HG02798 (cell line): ENCODE results near the gene GHR.

Source experiments
- ATAC-seq: cut with Tn5 transposase; IDR thresholded peaks from one replicate; pipeline ENCODE4 v1.9.1; 2021; ENCODE audit warnings: mild to moderate bottlenecking; ENCODE audit not compliant: unreplicated experiment, poor library complexity

Gene GHR

GRCh38 chr5:42595597-42595996 lies 172.4 kb downstream of the GHR start:
- ATAC-seq: no peak

DNA sequence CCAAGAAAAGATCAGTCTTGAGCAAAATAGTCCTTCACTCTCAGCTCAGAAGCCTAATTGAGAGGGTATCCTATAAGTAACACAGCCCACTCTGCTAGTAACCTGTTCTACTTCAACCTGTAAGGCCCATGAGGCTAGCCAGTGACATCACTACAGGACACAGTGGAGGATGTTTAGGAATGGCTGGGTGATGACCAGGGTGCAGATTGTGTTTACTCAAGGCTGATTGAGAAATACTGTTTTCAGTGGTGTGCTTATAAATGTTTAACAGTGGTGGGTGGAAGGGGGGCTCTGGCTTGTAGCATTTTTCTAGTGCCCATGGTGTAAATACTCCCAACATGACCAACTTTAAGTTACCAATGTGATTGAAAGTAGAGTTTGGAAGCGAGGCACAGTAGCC lies 173.6 kb downstream of the GHR start:
- no peak for ATAC-seq

GRCh38 chr5:42597318-42597937 lies 174.2 kb downstream of the GHR start:
- no peak for ATAC-seq

GRCh38 chr5:42598311-42598710 lies 175.1 kb downstream of the GHR start:
- no peak for ATAC-seq

GRCh38 chr5:42599106-42599505 lies 175.9 kb downstream of the GHR start:
- ATAC-seq: no peak

- no peak for ATAC-seq
Observed at GRCh38 chr5:42600441-42600840, 177.2 kb downstream of the GHR start.

GRCh38 chr5:42604171-42604711 lies 181.0 kb downstream of the GHR start:
- ATAC-seq: no peak

GRCh38 chr5:42605490-42605889 lies 182.3 kb downstream of the GHR start:
- ATAC-seq: no peak

DNA sequence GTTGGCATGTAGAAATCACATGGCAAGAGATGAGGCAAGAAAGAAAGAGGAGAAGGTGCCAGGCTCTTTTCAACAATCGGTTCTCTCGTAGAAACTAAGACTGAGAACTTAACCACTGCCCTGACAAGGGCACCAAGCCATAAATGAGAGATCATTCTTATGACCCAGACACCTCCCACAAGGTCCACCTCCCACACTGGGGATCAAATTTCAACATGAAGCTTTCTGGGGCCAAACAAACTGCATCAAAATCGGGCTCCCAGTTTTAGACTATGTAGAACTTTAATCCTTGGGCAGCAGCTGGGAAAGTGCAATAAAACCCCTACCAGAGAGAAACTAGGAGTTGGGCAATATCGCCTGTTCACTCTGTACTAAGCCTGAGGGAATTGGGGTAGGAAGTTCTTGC lies 183.2 kb downstream of the GHR start:
- no peak for ATAC-seq

GRCh38 chr5:42611437-42611836 lies 188.2 kb downstream of the GHR start:
- no peak for ATAC-seq

DNA sequence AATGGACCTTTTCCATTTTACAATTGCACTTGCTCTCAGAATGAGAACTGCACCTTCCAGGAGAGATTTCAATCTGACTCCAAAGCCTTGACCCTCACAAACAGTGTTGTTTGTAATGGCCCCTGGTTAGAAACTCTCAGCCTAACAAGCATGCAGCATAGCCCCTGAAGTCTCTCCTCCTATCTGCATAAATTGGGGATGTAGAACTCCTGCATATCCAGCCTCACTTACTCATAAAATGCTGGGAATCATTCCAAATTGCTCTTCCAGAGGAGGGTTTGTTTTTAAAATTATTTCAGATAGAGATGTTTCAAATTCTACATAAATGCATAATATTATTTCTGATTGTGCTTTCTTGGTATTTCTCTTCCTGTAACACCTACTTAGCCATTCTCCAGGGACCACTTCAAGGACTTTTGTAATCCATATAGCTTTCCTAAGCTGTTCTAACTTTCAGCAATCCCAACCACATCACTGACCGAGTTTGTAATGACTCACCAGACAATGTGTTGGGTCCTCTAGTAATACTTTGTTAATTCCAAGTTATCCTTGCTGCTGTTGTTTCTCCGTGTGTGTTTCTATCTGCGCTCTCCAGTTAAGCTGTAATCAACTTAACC lies 189.6 kb downstream of the GHR start:
- no peak for ATAC-seq

DNA sequence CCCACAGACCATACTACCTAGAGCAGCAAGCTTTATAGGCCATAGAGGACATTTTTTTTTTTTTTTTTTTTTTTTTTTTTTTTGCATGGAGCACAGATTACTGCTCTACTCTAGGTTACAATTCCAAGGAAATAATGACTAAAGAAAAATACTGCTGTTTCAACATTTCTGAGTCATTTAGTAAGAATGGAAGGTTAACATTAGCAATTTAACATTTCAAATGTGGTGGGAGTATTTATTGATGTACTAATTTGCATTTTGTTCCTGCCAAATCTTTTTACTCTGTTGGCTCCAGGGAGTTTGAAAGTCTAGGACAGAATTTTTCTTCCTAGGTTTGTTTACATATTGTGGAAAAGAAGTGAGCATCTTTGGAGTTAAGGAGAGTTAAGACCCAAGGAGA lies 191.3 kb downstream of the GHR start:
- no peak for ATAC-seq

- no peak for ATAC-seq
Observed at GRCh38 chr5:42620579-42621216, 197.5 kb downstream of the GHR start.

DNA sequence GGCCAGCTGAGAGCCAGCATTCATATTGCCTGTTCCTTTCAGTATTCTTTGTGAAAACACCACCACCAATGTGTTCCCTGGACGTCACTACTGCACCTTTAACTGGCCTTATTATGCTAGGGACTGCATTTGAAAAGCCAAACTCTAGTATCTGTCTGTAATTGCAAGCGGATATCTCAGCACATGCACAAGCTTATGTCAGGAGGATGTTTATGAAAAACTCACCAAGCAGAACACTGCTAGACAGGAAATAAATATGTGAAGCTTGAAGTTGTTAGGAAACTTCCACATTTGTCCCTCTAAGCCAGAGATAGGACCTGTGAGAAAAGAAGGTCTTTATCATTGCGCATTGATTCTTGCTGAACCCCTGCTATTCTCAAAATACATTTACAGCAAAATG lies 198.0 kb downstream of the GHR start:
- no peak for ATAC-seq

DNA sequence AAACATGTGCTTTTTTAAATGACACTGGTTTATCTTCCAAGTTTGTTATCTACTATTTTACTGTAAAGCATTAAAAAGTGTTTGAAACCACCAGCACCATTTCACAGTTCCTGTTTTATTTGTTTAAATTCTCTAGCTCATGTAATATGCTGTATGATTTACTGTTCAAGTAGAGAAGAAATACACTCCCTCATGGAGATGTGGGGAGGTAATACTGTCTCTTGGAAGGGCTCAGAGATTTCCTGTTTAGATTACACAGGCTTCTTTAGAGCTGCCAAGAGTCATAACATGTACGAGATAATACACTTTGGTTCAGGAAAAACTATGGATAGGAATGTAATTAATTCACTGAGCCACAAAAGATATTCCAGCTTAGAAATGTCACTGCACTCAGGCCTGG lies 198.4 kb downstream of the GHR start:
- ATAC-seq: no peak

GRCh38 chr5:42624912-42625311 lies 201.7 kb downstream of the GHR start:
- ATAC-seq: no peak

- ATAC-seq: no peak
Observed at GRCh38 chr5:42626462-42626861, 203.2 kb downstream of the GHR start.

DNA sequence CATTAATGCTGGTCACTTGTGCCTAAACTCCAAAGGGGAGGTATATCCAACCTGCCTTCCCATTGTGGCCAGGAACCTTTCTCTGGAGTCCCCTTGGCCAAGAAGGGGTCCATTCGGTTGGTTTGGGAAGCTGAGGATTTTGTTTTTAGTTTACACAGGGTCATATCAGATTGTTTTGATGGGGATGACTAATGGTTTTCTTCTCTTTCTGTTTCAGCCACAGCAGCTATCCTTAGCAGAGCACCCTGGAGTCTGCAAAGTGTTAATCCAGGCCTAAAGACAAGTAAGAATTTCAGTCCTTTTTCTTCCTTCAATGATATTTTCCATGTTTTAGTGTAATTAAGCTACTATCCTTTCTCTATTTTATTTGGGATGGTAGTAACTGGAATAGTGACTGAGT lies 205.6 kb downstream of the GHR start:
- ATAC-seq: no peak

GRCh38 chr5:42629284-42629683 lies 206.0 kb downstream of the GHR start:
- no peak for ATAC-seq

DNA sequence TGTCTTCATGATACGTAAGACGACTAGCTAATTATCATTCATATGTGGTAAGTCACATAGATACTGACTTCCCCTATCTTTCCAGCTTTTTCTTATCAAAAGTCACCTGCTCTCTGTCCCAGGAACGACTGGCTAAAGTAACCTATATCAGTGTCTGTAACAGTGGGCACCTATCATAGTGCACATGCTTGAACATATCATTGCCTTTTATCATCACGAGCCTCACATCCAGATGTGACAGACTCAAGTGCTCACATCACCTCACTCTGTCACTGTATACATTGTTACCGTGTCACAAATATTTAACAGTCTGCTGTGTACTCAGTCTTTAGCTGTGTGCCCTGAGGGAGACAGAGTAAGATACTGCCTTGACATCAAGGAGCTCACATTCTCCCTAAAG lies 208.0 kb downstream of the GHR start:
- no peak for ATAC-seq

GRCh38 chr5:42632354-42632900 lies 209.2 kb downstream of the GHR start:
- ATAC-seq: no peak
